ENCODE data around the gene SCARB1.
A peak's percentile ranks its signal among the peaks of the same experiment; 100 is the strongest.

SCARB1 gene

DNA sequence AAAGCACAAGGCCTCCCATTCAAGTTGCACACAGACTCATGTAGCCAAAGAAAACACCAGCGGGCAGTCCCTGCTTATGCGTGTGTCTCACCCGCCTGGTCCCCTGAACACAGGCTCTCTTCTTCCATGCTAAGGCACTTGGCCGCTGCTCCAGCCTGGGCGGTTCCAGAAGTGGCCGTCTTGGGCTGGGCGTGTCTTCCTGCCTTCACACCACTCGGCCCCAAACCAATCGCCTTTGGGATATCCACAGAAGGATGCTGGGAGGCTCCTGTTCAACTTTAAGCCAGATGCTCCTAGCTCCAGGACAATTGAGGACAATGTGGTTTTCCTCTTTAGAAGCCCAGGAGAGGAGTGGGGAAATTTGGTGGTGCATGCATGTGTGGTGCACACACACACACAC, 2.2 kb downstream of the SCARB1 start:
- Histone ChIP-seq H3K9me3 (ENCODE audit: control insufficient read depth in 2 of 2, low read length in 2 of 2) (no peaks in the 10 kb centered on the region), H3K4me1 (ENCODE audit: control insufficient read depth, insufficient read depth, low read length) (peaks cover 23% of the 10 kb centered on the region), H3K9ac (ENCODE audit: low read length in 2 of 2) (no peak overlapping the region), H3K36me3 (ENCODE audit: control insufficient read depth in 2 of 2, insufficient read depth in 2 of 2, low read length in 2 of 2) (no peaks in the 10 kb centered on the region), H3K27me3 (ENCODE audit: control insufficient read depth in 1 of 2, insufficient read depth in 2 of 2, low read length in 2 of 2) (no peaks in the 10 kb centered on the region), H3K4me3 (ENCODE audit: low read length in 2 of 2) (no peak overlapping the region), H3K27ac (ENCODE audit: low read length) (no peak overlapping the region)

GRCh38 chr12:124857921-124858461, 5.7 kb downstream of the SCARB1 start:
- no peak overlapping the region for H3K4me3 ChIP-seq (ENCODE audit: low read length in 2 of 2)
- H3K9me3 ChIP-seq (ENCODE audit: control insufficient read depth in 2 of 2, low read length in 2 of 2) = no peaks in the 10 kb centered on the region
- H3K4me1 ChIP-seq (ENCODE audit: control insufficient read depth, insufficient read depth, low read length) = peaks cover 25% of the 10 kb centered on the region
- no peak overlapping the region for H3K9ac ChIP-seq (ENCODE audit: low read length in 2 of 2)
- H3K27me3 ChIP-seq (ENCODE audit: control insufficient read depth in 1 of 2, insufficient read depth in 2 of 2, low read length in 2 of 2) = no peaks in the 10 kb centered on the region
- no peaks in the 10 kb centered on the region for H3K36me3 ChIP-seq (ENCODE audit: control insufficient read depth in 2 of 2, insufficient read depth in 2 of 2, low read length in 2 of 2)
- no peak overlapping the region for H3K27ac ChIP-seq (ENCODE audit: low read length)

GRCh38 chr12:124856842-124857178, 6.9 kb downstream of the SCARB1 start:
- no peak overlapping the region for H3K9ac ChIP-seq (ENCODE audit: low read length in 2 of 2)
- H3K36me3 ChIP-seq (ENCODE audit: control insufficient read depth in 2 of 2, insufficient read depth in 2 of 2, low read length in 2 of 2) = no peaks in the 10 kb centered on the region
- H3K4me1 ChIP-seq (ENCODE audit: control insufficient read depth, insufficient read depth, low read length) = peaks cover 18% of the 10 kb centered on the region
- no peaks in the 10 kb centered on the region for H3K27me3 ChIP-seq (ENCODE audit: control insufficient read depth in 1 of 2, insufficient read depth in 2 of 2, low read length in 2 of 2)
- no peaks in the 10 kb centered on the region for H3K9me3 ChIP-seq (ENCODE audit: control insufficient read depth in 2 of 2, low read length in 2 of 2)
- H3K27ac ChIP-seq (ENCODE audit: low read length) = no peak overlapping the region
- H3K4me3 ChIP-seq (ENCODE audit: low read length in 2 of 2) = no peak overlapping the region

DNA sequence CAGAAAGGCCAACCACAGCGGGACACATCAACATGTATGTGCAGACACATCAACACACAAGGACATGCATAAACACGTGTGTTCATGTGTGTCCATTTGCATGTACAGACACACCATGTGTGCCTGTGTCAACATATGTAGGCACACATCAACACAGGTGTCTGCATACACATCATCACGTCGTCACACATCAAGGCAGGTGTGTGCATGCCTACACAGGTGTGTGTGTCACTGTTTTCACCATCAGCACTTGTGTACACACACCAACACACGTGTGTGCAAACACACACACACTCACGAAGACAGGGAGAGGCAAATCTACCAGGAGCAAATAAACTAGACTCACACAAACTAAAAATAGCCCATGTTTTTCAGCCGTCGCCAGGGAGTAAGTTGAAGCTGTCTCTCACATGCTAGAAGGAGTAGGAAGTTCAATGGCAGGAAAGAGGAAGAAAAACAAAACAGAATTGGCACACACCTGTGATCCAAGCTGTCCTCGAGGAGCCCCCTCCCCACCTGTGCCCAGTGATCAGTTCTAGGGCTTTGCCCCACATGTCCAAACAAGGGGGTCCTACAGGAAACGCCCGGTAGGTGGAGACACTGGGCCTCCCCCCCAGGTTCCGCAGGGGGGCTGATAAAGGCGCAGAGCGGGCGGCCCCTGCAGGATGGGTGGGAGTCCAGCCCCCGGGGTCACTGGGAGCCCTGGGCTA, 7.4 kb downstream of the SCARB1 start:
- Histone ChIP-seq H3K27ac (ENCODE audit: low read length) (no peak overlapping the region), H3K4me1 (ENCODE audit: control insufficient read depth, insufficient read depth, low read length) (peaks cover 18% of the 10 kb centered on the region), H3K4me3 (ENCODE audit: low read length in 2 of 2) (peak overlapping the region in 1 of 2 donors; percentile 17), H3K9me3 (ENCODE audit: control insufficient read depth in 2 of 2, low read length in 2 of 2) (no peaks in the 10 kb centered on the region), H3K9ac (ENCODE audit: low read length in 2 of 2) (no peak overlapping the region), H3K27me3 (ENCODE audit: control insufficient read depth in 1 of 2, insufficient read depth in 2 of 2, low read length in 2 of 2) (no peaks in the 10 kb centered on the region), H3K36me3 (ENCODE audit: control insufficient read depth in 2 of 2, insufficient read depth in 2 of 2, low read length in 2 of 2) (no peaks in the 10 kb centered on the region)

DNA sequence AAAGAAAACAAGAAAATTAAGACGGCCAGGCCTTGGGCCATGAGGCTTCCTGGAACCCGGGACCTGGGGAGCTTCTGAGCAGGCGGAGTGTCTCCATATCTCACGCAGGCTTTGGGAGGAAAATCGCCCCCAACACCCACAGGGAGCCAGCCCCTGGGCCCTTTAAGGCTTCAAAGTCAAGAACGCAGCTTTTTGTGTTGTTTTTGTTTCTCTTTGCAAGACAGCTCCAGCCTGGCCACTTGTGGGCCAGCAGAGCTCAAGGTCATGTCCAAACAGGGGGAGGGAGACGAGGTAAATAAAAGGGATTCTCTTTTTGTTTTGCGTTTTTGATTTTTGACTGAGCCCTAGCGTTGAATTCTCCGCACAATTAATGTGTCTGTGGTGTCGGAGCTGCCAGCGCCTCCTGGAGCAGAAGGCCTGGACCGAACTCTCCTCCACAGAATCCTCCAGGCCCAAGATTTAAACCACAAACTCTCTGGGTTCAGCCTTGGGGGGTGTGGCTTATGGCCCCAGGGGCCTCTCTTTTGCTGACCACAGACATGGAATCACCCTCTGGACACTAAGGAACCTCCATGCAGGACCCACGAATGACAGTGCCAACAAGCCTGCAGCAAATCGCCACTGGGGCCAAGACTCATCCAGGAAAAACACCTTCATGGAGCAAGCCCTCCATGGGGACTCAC, 8.2 kb downstream of the SCARB1 start:
- H3K27me3 ChIP-seq (ENCODE audit: control insufficient read depth in 1 of 2, insufficient read depth in 2 of 2, low read length in 2 of 2) = no peaks in the 10 kb centered on the region
- H3K9ac ChIP-seq (ENCODE audit: low read length in 2 of 2) = no peak overlapping the region
- no peak overlapping the region for H3K27ac ChIP-seq (ENCODE audit: low read length)
- no peaks in the 10 kb centered on the region for H3K9me3 ChIP-seq (ENCODE audit: control insufficient read depth in 2 of 2, low read length in 2 of 2)
- no peaks in the 10 kb centered on the region for H3K36me3 ChIP-seq (ENCODE audit: control insufficient read depth in 2 of 2, insufficient read depth in 2 of 2, low read length in 2 of 2)
- peaks cover 18% of the 10 kb centered on the region for H3K4me1 ChIP-seq (ENCODE audit: control insufficient read depth, insufficient read depth, low read length)
- no peak overlapping the region for H3K4me3 ChIP-seq (ENCODE audit: low read length in 2 of 2)

DNA sequence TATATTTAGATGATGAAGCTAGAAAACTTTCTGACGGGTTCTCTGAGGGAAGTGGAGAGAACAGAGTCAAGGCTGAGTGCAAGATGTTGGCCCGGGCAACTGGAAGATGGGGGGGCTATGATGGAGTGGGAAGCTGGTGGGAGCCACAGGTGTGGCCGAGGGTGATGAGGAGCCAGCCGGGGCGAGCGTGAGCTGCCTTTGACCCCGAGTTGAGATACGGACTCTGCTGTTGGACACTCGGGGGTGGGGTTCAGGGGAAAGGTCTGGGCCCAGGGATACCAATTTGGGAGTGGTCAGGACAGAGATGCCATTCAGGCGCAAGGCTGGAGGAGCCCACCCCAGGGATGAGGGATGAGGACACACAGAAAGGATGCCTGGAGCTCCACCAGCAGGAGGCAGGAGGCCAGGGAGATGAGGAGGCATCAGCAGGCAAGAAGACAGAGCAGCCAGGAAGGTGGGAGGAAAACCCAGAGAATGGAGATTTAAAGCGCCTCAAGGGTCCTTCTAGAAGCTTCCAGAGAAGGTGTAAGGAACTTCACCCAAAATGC, 9.0 kb downstream of the SCARB1 start:
- Histone ChIP-seq H3K9ac (ENCODE audit: low read length in 2 of 2) (no peak overlapping the region), H3K4me1 (ENCODE audit: control insufficient read depth, insufficient read depth, low read length) (peaks cover 18% of the 10 kb centered on the region)

DNA sequence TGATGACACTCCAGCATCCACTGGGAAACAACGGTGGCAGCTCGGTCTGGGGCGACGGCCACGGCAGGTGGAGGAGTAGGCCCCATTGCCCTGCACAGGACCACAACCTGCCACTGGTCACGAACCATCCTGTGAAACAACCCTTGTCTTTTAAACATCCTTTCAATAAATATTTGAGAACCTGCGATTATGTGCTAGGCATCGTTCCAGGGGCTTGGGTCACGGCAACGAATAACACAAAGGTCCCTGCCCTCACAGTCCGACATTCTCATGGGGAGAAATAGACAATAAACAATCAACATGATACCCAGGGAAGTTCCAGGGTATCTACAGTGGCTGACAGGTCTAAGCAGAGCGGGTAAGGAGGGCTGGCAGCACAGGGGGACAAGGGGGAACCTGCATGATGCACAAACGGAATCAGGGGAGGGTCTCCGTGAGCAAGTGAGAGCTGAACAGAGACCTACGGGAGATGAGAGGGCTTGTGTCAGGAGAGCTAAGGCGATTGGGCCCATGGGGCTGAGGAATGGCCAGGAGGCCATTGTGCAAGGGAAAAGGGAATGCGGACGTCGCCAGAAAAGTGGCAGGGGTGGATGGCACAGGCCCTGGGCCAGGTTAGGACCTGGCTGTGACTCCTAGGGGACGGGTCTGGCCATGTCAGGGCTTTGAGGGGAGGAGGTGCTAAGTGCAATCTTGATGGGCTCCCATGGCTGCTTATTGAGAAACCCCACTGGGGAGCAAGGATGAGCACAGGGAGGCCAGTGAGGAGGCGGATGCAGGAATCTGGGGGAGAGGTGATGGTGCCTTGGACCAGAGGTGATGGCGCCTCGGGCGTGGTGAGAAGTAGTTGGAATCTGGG, 9.7 kb downstream of the SCARB1 start:
- H3K27me3 ChIP-seq (ENCODE audit: control insufficient read depth in 1 of 2, insufficient read depth in 2 of 2, low read length in 2 of 2) = no peaks in the 10 kb centered on the region
- H3K9me3 ChIP-seq (ENCODE audit: control insufficient read depth in 2 of 2, low read length in 2 of 2) = no peaks in the 10 kb centered on the region
- no peak overlapping the region for H3K4me3 ChIP-seq (ENCODE audit: low read length in 2 of 2)
- H3K4me1 ChIP-seq (ENCODE audit: control insufficient read depth, insufficient read depth, low read length) = peaks cover 18% of the 10 kb centered on the region
- no peak overlapping the region for H3K9ac ChIP-seq (ENCODE audit: low read length in 2 of 2)
- H3K36me3 ChIP-seq (ENCODE audit: control insufficient read depth in 2 of 2, insufficient read depth in 2 of 2, low read length in 2 of 2) = no peaks in the 10 kb centered on the region
- peak overlapping the region; percentile 11 for H3K27ac ChIP-seq (ENCODE audit: low read length)

More for the DNA sequence above, 9.0 kb downstream of the SCARB1 start:
- no peaks in the 10 kb centered on the region for H3K27me3 ChIP-seq (ENCODE audit: control insufficient read depth in 1 of 2, insufficient read depth in 2 of 2, low read length in 2 of 2)
- H3K4me3 ChIP-seq (ENCODE audit: low read length in 2 of 2) = no peak overlapping the region
- no peak overlapping the region for H3K27ac ChIP-seq (ENCODE audit: low read length)
- H3K36me3 ChIP-seq (ENCODE audit: control insufficient read depth in 2 of 2, insufficient read depth in 2 of 2, low read length in 2 of 2) = no peaks in the 10 kb centered on the region
- no peaks in the 10 kb centered on the region for H3K9me3 ChIP-seq (ENCODE audit: control insufficient read depth in 2 of 2, low read length in 2 of 2)

DNA sequence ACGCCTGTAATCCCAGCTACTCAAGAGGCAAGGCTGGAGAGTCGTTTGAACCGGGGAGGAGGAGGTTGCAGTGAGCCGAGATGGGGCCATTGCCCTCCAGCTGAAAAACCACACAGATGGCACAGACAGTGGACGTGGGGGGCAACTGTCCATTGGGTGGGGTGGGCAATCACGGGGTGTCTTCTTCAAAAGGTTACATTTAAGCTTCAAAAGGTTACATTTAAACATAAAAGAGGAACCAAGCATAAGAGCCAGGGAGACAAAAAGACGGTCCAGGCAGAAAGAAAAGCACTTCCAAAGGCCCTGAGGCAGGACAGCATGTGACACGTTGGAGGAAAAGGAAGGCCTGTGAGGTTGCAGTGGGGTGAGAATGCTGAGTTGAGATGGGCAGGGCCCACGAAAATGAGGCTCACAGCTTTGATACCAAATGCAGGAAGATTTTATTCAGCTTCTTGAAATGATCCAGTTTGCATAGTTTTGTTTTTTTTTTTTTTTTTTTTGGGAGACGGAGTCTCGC, 10.7 kb downstream of the SCARB1 start:
- no peak overlapping the region for H3K4me3 ChIP-seq (ENCODE audit: low read length in 2 of 2)
- H3K27me3 ChIP-seq (ENCODE audit: control insufficient read depth in 1 of 2, insufficient read depth in 2 of 2, low read length in 2 of 2) = no peaks in the 10 kb centered on the region
- H3K9me3 ChIP-seq (ENCODE audit: control insufficient read depth in 2 of 2, low read length in 2 of 2) = no peaks in the 10 kb centered on the region
- H3K27ac ChIP-seq (ENCODE audit: low read length) = no peak overlapping the region
- H3K4me1 ChIP-seq (ENCODE audit: control insufficient read depth, insufficient read depth, low read length) = peaks cover 18% of the 10 kb centered on the region
- H3K36me3 ChIP-seq (ENCODE audit: control insufficient read depth in 2 of 2, insufficient read depth in 2 of 2, low read length in 2 of 2) = no peaks in the 10 kb centered on the region
- no peak overlapping the region for H3K9ac ChIP-seq (ENCODE audit: low read length in 2 of 2)

DNA sequence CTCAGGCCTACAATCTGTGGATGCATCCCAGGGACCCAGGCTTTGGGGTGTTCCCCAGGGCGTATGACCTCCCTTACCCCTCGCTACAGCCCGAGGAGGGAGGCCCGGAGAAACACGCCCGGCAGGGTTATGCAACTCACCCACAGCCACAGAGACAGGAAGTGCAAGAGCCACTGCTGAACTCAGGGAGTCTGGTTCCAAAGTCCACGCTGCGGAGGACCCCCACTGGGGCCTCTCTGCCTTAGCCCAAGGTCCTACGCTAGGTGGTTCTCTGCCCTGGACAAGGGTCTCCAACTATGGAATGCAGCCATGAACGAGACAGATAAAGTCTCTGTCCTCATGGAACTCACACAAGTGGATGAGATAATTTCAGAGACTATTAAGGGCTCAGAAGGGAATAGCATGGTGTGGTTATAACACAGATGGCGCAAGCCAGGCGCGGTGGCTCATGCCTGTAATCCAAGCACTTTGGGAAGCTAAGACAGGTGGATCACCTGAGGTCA, 11.3 kb downstream of the SCARB1 start:
- H3K9me3 ChIP-seq (ENCODE audit: control insufficient read depth in 2 of 2, low read length in 2 of 2) = no peaks in the 10 kb centered on the region
- no peaks in the 10 kb centered on the region for H3K36me3 ChIP-seq (ENCODE audit: control insufficient read depth in 2 of 2, insufficient read depth in 2 of 2, low read length in 2 of 2)
- H3K27ac ChIP-seq (ENCODE audit: low read length) = no peak overlapping the region
- no peaks in the 10 kb centered on the region for H3K27me3 ChIP-seq (ENCODE audit: control insufficient read depth in 1 of 2, insufficient read depth in 2 of 2, low read length in 2 of 2)
- no peak overlapping the region for H3K4me3 ChIP-seq (ENCODE audit: low read length in 2 of 2)
- H3K4me1 ChIP-seq (ENCODE audit: control insufficient read depth, insufficient read depth, low read length) = peaks cover 18% of the 10 kb centered on the region
- H3K9ac ChIP-seq (ENCODE audit: low read length in 2 of 2) = no peak overlapping the region

GRCh38 chr12:124851342-124851741, 12.3 kb downstream of the SCARB1 start:
- no peaks in the 10 kb centered on the region for H3K27me3 ChIP-seq (ENCODE audit: control insufficient read depth in 1 of 2, insufficient read depth in 2 of 2, low read length in 2 of 2)
- no peaks in the 10 kb centered on the region for H3K36me3 ChIP-seq (ENCODE audit: control insufficient read depth in 2 of 2, insufficient read depth in 2 of 2, low read length in 2 of 2)
- H3K4me3 ChIP-seq (ENCODE audit: low read length in 2 of 2) = no peak overlapping the region
- H3K27ac ChIP-seq (ENCODE audit: low read length) = no peak overlapping the region
- H3K9me3 ChIP-seq (ENCODE audit: control insufficient read depth in 2 of 2, low read length in 2 of 2) = no peaks in the 10 kb centered on the region
- peaks cover 12% of the 10 kb centered on the region for H3K4me1 ChIP-seq (ENCODE audit: control insufficient read depth, insufficient read depth, low read length)
- no peak overlapping the region for H3K9ac ChIP-seq (ENCODE audit: low read length in 2 of 2)

Data from stomach smooth muscle (tissue), 2 donors.